HG02678 (cell line): Measurements from ENCODE around the gene CDCA5.

Source experiments
- ATAC-seq: cut with Tn5 transposase; IDR thresholded peaks from one replicate; pipeline ENCODE4 v1.9.1; 2021; ENCODE audit warnings: mild to moderate bottlenecking, moderate library complexity; ENCODE audit not compliant: unreplicated experiment

CDCA5 gene

GRCh38 chr11:65077451-65077850 lies 6.4 kb downstream of the CDCA5 start:
- ATAC-seq, result no peak

- ATAC-seq, result no peak
These were observed 11.2 kb downstream of the CDCA5 start for GRCh38 chr11:65072631-65072966.

DNA sequence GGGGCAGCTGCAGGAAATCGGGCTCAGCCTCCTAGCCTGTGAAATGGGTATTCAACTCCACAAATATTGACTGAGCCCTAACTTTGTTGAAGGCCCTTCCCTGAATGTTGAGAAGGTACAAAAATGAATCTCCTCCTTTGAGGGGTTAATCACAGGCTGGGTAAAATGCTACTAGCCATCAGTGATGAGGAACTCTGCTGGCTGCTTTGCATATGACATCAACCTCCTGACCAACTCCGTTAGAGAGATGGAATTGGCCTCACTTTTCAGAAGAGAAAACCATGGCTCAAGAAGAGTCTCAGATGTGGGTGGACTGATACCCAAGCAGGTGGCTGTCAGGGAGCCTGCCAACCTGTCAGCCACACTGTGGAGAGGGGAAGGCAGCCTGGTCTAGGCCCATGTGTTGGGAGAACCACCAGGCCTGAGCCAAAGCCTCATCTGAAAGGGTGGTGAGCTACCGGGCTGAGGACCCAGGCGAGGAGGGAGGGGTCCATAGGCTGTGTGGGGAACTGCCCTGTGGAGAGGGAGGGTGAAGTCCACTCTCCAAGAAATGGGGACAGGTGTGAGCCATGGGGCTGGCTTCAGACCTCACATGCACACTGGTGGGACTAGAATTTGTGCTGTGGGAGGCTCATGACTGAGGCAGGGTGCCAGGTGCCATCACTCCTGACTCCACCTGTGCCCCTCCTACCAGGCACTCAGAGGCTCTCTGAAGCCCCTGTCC lies 11.8 kb downstream of the CDCA5 start:
- no peak for ATAC-seq

GRCh38 chr11:65069217-65069616 lies 14.6 kb downstream of the CDCA5 start:
- no peak for ATAC-seq

DNA sequence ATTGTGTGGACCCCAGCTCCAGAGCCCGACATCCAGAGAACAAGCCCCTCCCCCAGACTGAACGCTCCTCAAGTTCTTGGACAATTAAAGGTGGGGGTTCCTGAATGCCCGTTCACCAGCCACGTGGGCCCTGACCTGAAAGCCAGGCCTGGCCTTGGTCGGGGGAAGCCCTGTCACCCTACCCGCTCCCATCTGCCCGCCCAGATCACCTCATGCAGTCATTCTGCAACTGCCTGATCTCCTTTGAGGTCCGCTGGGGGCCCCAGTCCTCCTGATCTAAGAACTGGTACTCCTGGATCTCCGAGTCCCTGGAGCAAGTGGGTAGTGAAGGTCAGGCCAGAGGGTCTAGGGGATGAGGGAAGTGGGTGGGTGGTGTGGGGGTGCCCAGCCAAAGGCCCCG lies 16.4 kb downstream of the CDCA5 start:
- no peak for ATAC-seq

DNA sequence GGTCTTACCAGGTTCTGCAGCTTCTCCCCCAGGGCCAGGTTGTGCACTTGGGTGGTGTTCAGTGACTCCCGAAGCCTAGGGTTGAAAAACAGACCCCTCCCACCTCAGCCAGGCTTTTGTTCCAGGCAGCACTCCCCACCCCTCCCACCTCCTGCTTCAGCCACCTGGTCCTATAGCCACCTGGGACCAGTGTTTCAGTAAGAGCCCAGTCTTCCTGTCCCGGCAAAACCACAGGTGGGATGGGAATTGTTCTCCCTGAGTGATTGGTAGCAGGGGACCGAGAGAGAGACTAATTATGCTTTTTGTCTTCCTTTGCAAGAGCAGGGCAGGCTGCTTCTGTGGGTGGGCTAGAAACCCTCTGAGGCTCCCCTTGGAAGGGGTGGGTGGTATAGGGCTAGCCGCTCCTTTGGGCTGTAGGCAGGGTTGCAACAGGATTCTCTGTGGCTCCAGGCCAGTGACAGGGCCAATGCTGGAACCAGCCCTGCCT lies 17.0 kb downstream of the CDCA5 start:
- no peak for ATAC-seq

DNA sequence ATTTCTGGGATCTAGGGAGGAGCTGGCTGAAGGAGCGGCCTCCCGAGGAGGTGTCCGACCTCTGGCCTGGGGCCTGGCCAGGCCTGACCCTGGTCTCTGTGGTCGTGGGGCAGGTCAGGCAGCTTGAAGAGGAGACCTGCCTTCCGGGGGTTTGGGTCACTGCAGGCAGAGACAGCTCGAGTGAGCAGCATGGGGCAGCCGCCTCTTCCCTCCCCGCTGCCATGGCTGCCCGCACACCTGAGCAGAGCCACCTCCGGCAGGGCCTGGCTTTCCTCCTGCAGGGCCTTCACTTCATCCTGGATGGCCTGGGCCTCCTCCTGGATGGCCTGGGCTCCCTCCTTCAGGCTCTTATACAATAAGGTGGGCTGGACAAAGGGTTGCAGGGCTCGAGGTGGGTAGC lies 17.5 kb downstream of the CDCA5 start:
- no peak for ATAC-seq

- no peak for ATAC-seq
These were observed 18.0 kb downstream of the CDCA5 start for GRCh38 chr11:65065851-65066250.

GRCh38 chr11:65064847-65065240 lies 19.0 kb downstream of the CDCA5 start:
- ATAC-seq, result no peak

DNA sequence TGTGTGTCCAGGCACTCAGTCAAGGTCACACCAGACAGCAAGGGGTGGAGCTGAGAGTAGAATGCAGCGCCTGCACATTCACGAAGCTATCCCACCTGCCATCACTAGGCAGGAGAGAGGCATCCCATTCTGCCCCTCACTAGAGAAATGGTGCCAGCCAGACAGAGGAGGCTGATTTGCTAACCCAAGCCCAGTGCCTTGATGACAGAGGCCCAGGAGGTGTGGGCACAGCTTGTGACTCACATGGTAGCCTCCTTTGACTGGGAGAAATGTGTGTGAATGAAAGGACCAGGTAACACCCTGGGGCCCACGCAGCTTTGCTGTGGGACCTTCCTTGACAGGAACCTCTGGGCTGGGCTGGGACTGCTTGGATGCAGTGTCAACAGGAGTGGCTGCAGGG lies 20.3 kb downstream of the CDCA5 start:
- no peak for ATAC-seq

DNA sequence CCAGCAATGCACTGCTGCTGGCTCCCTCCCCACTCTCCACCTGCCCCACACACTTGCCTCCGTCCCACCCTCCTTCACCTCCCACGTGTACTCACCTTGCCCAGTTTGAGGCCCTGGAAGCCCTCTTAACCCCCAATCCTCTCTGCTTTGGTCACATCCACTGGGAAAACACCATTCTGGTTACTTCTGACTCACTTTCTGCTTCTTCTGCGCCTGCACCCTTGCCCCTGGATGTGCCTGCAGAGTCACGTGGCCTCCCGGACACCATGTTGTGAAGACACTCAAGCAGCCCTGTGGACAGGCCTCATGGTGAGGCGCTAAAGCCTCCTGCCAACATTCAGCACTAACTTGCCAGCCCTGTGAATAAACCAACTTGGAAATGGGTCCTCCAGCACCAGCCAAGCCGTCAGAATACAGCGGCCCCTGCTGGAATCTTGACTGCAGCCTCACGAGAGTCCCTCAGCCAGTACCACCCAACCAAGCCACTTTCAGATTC lies 22.9 kb downstream of the CDCA5 start:
- no peak for ATAC-seq

DNA sequence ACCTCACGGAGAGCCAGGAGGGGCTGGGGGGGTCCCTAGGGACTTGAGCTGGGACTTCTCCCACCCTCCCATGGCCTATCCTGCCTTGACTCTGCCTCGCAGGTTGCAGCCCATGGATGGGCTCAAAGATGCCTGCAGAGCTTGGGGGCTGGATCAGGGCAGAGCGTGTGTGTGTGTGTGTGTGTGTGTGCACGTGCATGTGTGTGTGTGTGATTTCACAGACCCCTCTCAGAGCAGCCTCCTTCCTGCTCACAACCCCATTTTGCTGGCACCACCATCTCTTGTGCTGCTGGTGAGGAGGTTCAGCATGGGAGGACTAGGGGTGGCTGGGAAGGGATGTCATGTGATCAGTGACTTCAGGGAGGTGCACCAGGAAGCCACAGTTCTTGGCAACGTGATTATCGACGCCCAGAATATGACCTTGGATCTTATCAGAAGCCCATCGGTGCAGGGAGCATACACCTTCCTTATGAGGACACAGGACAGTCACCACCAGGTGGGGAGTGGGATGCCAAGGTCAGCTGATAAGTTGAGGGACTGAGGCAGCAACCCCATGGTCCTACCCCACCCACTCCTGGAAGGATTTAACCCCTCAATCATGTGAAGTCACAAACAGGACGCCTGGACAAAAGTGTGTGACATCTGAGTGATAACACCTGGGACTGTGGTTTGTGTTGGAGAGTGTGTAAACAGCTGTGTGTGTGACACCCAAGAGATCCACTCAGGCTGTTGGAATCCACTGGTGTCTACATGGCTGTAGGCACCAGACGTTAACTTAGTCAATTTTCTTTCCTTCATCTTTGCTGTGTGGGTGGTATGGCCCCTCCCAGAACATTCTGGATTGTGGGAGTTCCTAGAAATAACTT lies 23.6 kb downstream of the CDCA5 start:
- ATAC-seq, result no peak

GRCh38 chr11:65059523-65059922 lies 24.3 kb downstream of the CDCA5 start:
- ATAC-seq, result no peak

DNA sequence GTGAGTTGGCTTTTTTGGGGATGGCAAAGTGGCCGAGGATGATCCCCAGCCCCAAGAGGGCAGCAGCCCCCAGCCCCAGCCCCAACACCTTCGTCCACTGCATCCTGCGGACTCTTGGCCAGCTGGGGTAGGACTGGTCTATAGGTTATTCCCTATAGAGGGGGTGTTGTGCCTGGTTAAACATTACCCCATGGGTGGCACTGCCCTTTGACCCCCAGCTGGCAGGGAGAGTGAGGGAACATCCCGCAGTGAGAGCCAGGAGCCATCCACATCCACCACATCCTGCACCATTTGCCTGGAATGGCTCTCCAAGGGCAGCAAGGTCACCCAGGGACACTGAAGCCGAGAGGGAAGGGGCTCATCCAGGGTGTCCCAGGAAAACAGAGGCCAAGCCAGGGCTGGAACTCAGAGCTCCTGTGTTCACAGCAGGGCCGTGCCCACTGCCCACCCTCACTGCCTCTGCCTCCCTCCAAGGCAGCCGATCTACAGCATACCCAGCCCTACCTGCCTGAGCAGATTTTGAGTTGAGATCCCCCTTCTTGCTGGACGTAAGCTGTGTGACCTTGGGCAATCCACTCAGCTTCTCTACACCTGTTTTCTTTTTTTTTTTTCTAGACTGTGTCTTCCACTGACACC lies 25.3 kb downstream of the CDCA5 start, which contains the start of gene NAALADL1:
Gene NAALADL1, minus strand, starts transcription at position 135 of the 636 bp plus-strand sequence. Its CDS starts 32 bp downstream, at position 103.
- ATAC-seq, result no peak

DNA sequence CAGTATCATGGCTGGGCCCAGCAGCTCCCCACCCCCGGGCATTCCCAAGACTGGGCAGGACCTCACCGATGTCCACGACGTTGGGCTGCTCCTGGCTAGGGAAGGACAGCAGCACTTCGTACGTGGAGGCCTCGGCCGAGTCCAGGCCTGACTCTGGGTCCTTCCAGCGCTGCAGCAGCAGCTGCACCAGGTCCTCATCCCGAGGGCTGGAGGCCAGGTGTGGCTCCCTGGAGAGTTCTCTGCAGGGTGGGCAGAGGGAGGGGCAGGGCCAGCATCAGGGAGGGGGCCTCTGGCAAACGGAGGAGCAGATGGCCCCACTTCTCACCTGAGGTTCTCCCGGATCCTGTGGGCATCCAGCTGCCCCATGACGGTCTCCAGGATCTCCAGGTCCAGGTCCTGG lies 25.8 kb downstream of the CDCA5 start:
- ATAC-seq, result no peak

GRCh38 chr11:65057526-65057925 lies 26.3 kb downstream of the CDCA5 start:
- ATAC-seq, result no peak

- ATAC-seq, result no peak
These were observed 26.8 kb downstream of the CDCA5 start for GRCh38 chr11:65056999-65057398.

DNA sequence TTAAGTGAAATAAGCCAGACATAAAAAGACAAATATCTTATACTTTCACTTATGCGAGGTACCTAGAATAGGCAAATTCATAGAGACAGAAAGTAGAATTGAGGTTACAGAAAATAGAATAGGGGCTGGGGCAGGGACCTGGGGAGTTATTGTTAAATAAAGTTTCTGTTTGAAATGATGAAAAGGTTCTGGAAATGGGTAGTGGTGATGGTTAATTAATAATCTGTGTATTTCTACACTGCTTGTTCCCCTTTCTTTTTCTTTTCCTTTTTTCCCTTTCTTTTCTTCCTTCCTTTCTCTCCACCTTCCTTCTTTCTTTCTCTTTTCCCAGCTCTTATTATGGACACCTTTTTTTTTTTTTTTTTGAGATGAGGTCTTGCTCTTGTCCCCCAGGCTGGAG lies 28.3 kb downstream of the CDCA5 start:
- no peak for ATAC-seq

- no peak for ATAC-seq
These were observed 29.9 kb downstream of the CDCA5 start for GRCh38 chr11:65053827-65054508.

DNA sequence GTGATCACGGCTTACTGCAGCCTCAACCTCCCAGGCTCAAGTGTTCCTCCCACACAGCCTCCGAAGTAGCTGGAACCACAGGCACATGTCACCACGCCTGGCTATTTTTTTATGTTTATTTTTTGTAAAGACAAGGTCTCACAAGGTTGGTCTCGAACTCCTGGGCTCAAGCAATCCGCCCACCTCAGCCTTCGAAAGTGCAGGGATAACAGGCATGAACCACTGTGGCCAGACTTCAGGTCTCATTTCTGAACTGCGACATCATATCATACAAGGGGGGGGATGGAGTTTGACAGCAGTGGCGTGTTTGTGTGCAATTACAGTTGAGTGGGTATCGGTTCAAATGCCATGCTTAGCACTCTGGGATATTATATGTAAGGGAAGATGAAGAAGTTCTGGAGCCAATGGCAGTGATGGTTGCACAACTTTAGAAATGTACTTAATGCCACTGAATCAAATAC lies 32.4 kb downstream of the CDCA5 start:
- no peak for ATAC-seq
